ENCODE data around the gene MANEAL.

GRCh38 chr1:37755290-37755689 lies 38.4 kb upstream of the MANEAL start:
- no peak for TF ChIP-seq EZH2 (IDR thresholded peaks at IDR 0.05; ENCODE audit: borderline replicate concordance)
- TF ChIP-seq CTCF (IDR thresholded peaks at IDR 0.05; ENCODE audit: poor library complexity) = no peak
- no peak for TF ChIP-seq EZH2phosphoT487 (IDR thresholded peaks at IDR 0.05; ENCODE audit: low read depth, severe bottlenecking, unreplicated experiment)
